ENCODE results near the gene TPTE2.

DNA sequence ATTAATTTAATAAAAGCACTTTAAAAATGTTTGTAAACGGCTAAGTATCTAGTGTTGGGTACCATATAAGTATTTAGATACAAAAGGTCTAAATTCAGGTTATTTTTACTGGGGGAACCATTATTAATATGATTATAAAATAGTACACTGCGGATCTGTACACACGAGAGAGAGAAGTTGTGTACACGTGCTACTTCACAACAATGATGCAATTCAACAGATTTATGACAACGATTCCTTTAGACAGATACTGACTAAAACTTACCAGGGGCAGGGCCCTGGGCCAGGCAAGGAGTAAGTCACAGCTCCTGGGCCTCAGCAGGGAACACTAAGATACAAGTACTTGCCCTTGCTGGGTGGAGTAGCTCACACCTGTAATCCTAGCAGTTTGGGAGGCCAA is 29.1 kb upstream of the TPTE2 start:
- TF ChIP-seq, protein P1, sequence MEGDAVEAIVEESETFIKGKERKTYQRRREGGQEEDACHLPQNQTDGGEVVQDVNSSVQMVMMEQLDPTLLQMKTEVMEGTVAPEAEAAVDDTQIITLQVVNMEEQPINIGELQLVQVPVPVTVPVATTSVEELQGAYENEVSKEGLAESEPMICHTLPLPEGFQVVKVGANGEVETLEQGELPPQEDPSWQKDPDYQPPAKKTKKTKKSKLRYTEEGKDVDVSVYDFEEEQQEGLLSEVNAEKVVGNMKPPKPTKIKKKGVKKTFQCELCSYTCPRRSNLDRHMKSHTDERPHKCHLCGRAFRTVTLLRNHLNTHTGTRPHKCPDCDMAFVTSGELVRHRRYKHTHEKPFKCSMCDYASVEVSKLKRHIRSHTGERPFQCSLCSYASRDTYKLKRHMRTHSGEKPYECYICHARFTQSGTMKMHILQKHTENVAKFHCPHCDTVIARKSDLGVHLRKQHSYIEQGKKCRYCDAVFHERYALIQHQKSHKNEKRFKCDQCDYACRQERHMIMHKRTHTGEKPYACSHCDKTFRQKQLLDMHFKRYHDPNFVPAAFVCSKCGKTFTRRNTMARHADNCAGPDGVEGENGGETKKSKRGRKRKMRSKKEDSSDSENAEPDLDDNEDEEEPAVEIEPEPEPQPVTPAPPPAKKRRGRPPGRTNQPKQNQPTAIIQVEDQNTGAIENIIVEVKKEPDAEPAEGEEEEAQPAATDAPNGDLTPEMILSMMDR (IDR thresholded peaks at IDR 0.05), result no peak
- no peak for TF ChIP-seq POLR2A (IDR thresholded peaks at IDR 0.05)
